ENCODE results near the gene PBX1.

DNA sequence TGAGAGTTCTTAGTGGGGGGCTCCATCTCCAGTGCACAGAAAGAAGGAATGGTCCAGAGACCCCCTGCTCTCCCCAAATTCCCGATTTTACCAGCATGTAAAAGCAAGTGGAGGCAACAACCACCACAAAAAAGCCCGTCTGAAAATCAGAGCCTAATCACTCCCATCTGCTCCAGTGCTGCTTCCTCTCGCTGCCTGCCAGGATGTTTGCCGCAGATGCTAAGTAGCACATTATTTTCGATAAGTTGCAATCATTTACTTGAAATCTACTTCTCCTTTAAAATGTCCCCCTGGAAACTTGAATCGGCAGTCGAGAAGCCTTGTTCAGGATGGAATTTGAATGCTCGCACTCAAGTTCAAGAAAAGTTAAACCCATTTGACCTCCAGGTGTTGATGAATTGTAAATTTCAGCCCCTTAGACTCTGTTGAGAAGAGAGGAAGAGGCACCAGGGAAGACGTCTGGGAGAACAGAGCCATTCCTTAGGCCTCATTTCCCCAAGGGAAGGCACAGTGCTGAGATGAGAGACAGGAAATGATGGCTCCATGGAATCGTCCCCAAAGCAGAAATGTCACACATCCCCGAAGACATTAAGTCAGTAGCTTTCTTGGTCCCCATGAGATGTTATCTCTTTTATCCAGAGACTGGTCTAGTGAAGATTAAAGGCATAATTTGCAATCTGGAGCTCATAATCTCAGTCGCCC lies 221.3 kb downstream of the PBX1 start:
- TF ChIP-seq, protein P1, sequence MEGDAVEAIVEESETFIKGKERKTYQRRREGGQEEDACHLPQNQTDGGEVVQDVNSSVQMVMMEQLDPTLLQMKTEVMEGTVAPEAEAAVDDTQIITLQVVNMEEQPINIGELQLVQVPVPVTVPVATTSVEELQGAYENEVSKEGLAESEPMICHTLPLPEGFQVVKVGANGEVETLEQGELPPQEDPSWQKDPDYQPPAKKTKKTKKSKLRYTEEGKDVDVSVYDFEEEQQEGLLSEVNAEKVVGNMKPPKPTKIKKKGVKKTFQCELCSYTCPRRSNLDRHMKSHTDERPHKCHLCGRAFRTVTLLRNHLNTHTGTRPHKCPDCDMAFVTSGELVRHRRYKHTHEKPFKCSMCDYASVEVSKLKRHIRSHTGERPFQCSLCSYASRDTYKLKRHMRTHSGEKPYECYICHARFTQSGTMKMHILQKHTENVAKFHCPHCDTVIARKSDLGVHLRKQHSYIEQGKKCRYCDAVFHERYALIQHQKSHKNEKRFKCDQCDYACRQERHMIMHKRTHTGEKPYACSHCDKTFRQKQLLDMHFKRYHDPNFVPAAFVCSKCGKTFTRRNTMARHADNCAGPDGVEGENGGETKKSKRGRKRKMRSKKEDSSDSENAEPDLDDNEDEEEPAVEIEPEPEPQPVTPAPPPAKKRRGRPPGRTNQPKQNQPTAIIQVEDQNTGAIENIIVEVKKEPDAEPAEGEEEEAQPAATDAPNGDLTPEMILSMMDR (conservative IDR thresholded peaks at IDR 0.05; ENCODE audit: low read depth, low read length), result no peak
- TF ChIP-seq FOS (IDR thresholded peaks at IDR 0.05; ENCODE audit: low read depth, low read length), result no peak
